H9 (cell line): Measurements from ENCODE around the gene ABCA4. TPM values are rescaled to one million over a fixed set of nuclear protein-coding genes. Genes with fewer than 3 reads are reported as not detected.
"Not testable (repeated sequence)": the region's sequence is repeated elsewhere in the genome, so short reads cannot be mapped to it uniquely, and the experiment has no call there.

Source experiments
- DNase-seq: peaks from one replicate; pipeline ENCODE4 v3.0.0-alpha.2; 2017
- H2AFZ ChIP-seq: one replicate; pipeline ENCODE4 v1.6.1; 2013; ENCODE audit warnings: mild to moderate bottlenecking, low read length, control low read depth, moderate library complexity
- H2AK5ac ChIP-seq: 2 replicates; pipeline ENCODE4 v1.6.1; 2013; ENCODE audit warnings: low read length, control low read depth, mixed read lengths; ENCODE audit not compliant: insufficient read length
- H2BK120ac ChIP-seq: one replicate; pipeline ENCODE4 v1.6.1; 2013; ENCODE audit warnings: low read depth, mild to moderate bottlenecking, low read length, control low read depth, inconsistent platforms; ENCODE audit not compliant: poor library complexity, severe bottlenecking
- H2BK12ac ChIP-seq: 2 replicates; pipeline ENCODE4 v1.6.1; 2013; ENCODE audit warnings: low read length, control low read depth, mixed read lengths, low read depth; ENCODE audit not compliant: insufficient read length
- H2BK15ac ChIP-seq: 2 replicates; pipeline ENCODE4 v1.6.1; 2013; ENCODE audit warnings: low read depth, low read length, control low read depth
- H2BK20ac ChIP-seq: one replicate; pipeline ENCODE4 v1.6.1; 2013; ENCODE audit warnings: low read depth, mild to moderate bottlenecking, low read length, control low read depth, inconsistent platforms; ENCODE audit not compliant: poor library complexity, severe bottlenecking
- H2BK5ac ChIP-seq: 2 replicates; pipeline ENCODE4 v1.6.1; 2013; ENCODE audit warnings: low read length, control low read depth, mixed read lengths; ENCODE audit not compliant: insufficient read length
- H3K14ac ChIP-seq: 2 replicates; pipeline ENCODE4 v1.6.1; 2013; ENCODE audit warnings: low read length, control low read depth; ENCODE audit not compliant: insufficient read depth
- H3K18ac ChIP-seq: 2 replicates; pipeline ENCODE4 v1.6.1; 2013; ENCODE audit warnings: low read depth, mild to moderate bottlenecking, mixed read lengths, low read length, control low read depth; ENCODE audit not compliant: insufficient read length
- H3K23ac ChIP-seq: 2 replicates; pipeline ENCODE4 v1.6.1; 2013; ENCODE audit warnings: low read length, control low read depth, mixed read lengths, low read depth; ENCODE audit not compliant: insufficient read length
- H3K23me2 ChIP-seq: 2 replicates; pipeline ENCODE4 v1.6.1; 2013; ENCODE audit warnings: low read depth, mild to moderate bottlenecking, mixed read lengths, low read length, control low read depth; ENCODE audit not compliant: insufficient read length, poor library complexity, severe bottlenecking
- H3K27ac ChIP-seq: 2 replicates; pipeline ENCODE4 v1.5.1; 2013; ENCODE audit warnings: low read length, control low read depth, mixed read lengths, low read depth; ENCODE audit not compliant: insufficient read length
- H3K27me3 ChIP-seq: 2 replicates; pipeline ENCODE4 v1.6.1; 2013; ENCODE audit warnings: low read length, control low read depth, inconsistent platforms; ENCODE audit not compliant: insufficient read depth
- H3K4ac ChIP-seq: 2 replicates; pipeline ENCODE4 v1.6.1; 2013; ENCODE audit warnings: low read depth, mild to moderate bottlenecking, control low read depth, inconsistent platforms, low read length, moderate library complexity
- H3K4me1 ChIP-seq: 2 replicates; pipeline ENCODE4 v1.6.1; 2013; ENCODE audit warnings: low read length, control low read depth, inconsistent platforms; ENCODE audit not compliant: insufficient read depth
- H3K4me2 ChIP-seq: 2 replicates; pipeline ENCODE4 v1.6.1; 2013; ENCODE audit warnings: low read length, control low read depth, mixed read lengths; ENCODE audit not compliant: insufficient read length, insufficient read depth
- H3K56ac ChIP-seq: 2 replicates; pipeline ENCODE4 v1.6.1; 2013; ENCODE audit warnings: low read depth, mild to moderate bottlenecking, mixed read lengths, low read length, control low read depth; ENCODE audit not compliant: insufficient read length
- H3K79me1 ChIP-seq: 2 replicates; pipeline ENCODE4 v1.6.1; 2013; ENCODE audit warnings: low read depth, mild to moderate bottlenecking, moderate library complexity, low read length, control low read depth, inconsistent platforms; ENCODE audit not compliant: insufficient read depth, poor library complexity, severe bottlenecking
- H3K79me2 ChIP-seq: 2 replicates; pipeline ENCODE4 v1.6.1; 2013; ENCODE audit warnings: low read length, control low read depth, inconsistent platforms; ENCODE audit not compliant: insufficient read depth
- H3K9ac ChIP-seq: 2 replicates; pipeline ENCODE4 v1.6.1; 2013; ENCODE audit warnings: low read length, control low read depth, mixed read lengths; ENCODE audit not compliant: insufficient read length; ENCODE audit errors: extremely low read depth
- H3K9me3 ChIP-seq: one replicate; pipeline ENCODE4 v1.6.1; 2013; ENCODE audit warnings: low read depth, low read length, inconsistent platforms; ENCODE audit not compliant: control insufficient read depth
- H3T11ph ChIP-seq: one replicate; pipeline ENCODE4 v1.6.1; 2013; ENCODE audit warnings: mild to moderate bottlenecking, low read length, control low read depth, inconsistent platforms
- H4K20me1 ChIP-seq: one replicate; pipeline ENCODE4 v1.6.1; 2013; ENCODE audit not compliant: control insufficient read depth, insufficient read length, insufficient read depth
- H4K5ac ChIP-seq: 2 replicates; pipeline ENCODE4 v1.6.1; 2013; ENCODE audit warnings: low read depth, mild to moderate bottlenecking, mixed read lengths, low read length, control low read depth; ENCODE audit not compliant: insufficient read length
- H4K8ac ChIP-seq: replicated peaks from 2 replicates; pipeline ENCODE4 v1.6.1; 2013; ENCODE audit warnings: low read length, control low read depth, mixed read lengths, low read depth; ENCODE audit not compliant: insufficient read length
- H4K91ac ChIP-seq: 2 replicates; pipeline ENCODE4 v1.6.1; 2013; ENCODE audit warnings: low read depth, mild to moderate bottlenecking, moderate library complexity, mixed read lengths, low read length, control low read depth; ENCODE audit not compliant: insufficient read length
- H3K27ac Mint-ChIP-seq, 3 experiments: 2 replicates in 2 of 3; 3 replicates in 1 of 3; pipeline ENCODE4 v1.8.0; 2020 to 2021; ENCODE audit warnings: mixed read lengths in 3 of 3, mild to moderate bottlenecking in 1 of 3, moderate library complexity in 1 of 3
- H3K27me3 Mint-ChIP-seq: 2 replicates; pipeline ENCODE4 v1.8.0; 2021; ENCODE audit warnings: low read depth, mild to moderate bottlenecking, moderate library complexity, mixed read lengths
- H3K36me3 Mint-ChIP-seq, 3 experiments: 2 replicates in 2 of 3; 3 replicates in 1 of 3; pipeline ENCODE4 v1.8.0; 2020 to 2021; ENCODE audit warnings: low read depth in 3 of 3, mixed read lengths in 3 of 3; ENCODE audit not compliant: insufficient read depth in 1 of 3
- H3K4me1 Mint-ChIP-seq, 2 experiments: 2 replicates each; pipeline ENCODE4 v1.8.0; 2020; ENCODE audit warnings: mixed read lengths in 2 of 2
- H3K4me3 Mint-ChIP-seq, 2 experiments: 2 replicates in 1 of 2; 3 replicates in 1 of 2; pipeline ENCODE4 v1.8.0; 2020 to 2021; ENCODE audit warnings: mild to moderate bottlenecking in 2 of 2, mixed read lengths in 2 of 2, moderate library complexity in 1 of 2
- H3K9me3 Mint-ChIP-seq, 2 experiments: 2 replicates in 1 of 2; 3 replicates in 1 of 2; pipeline ENCODE4 v1.8.0; 2020; ENCODE audit warnings: mild to moderate bottlenecking in 2 of 2, mixed read lengths in 2 of 2, moderate library complexity in 1 of 2
- WGBS: extraction: QIAGEN DNeasy Blood & Tissue Kit; methylation state at CpG from one replicate; pipeline ENCODE4 v1.1.7; 2013; ENCODE audit warnings: missing lambda C conversion rate, low lambda C conversion rate, mixed read lengths; ENCODE audit not compliant: insufficient read length; ENCODE audit errors: extremely low coverage; 5-methylcytosine and 5-hydroxymethylcytosine counted together
- total RNA-seq: library from RNA; stranded (reverse); gene quantifications from 2 replicates; pipeline ENCODE4 v1.2.1, GENCODE V29; 2021
- TF ChIP-seq, protein P1 (sequence below): fragments of 200-600 bp; sonication (generic); conservative IDR thresholded peaks from 3 replicates; pipeline ENCODE4 v1.8.0; 2021; ENCODE audit warnings: antibody characterized with exemption, mild to moderate bottlenecking

ABCA4 gene
- total RNA-seq, 1 experiment from 2014 or later: not detected

GRCh38 chr1:93991271-93991670, 129.7 kb downstream of the ABCA4 start:
- Histone ChIP-seq H2BK20ac (no peak overlapping the region), H2AFZ (no peak overlapping the region), H3K23me2 (no peaks in the 10 kb centered on the region), H3K79me2 (no peaks in the 10 kb centered on the region), H3K27me3 (no peaks in the 10 kb centered on the region), H2BK15ac (no peak overlapping the region), H3K14ac (no peak overlapping the region), H3T11ph (no peak overlapping the region), H2BK120ac (no peak overlapping the region), H3K4me1 (no peaks in the 10 kb centered on the region), H2BK12ac (no peak overlapping the region), H4K5ac (no peak overlapping the region), H3K79me1 (no peaks in the 10 kb centered on the region), H3K9ac (no peak overlapping the region), H3K23ac (no peak overlapping the region), H3K56ac (no peak overlapping the region), H3K4me2 (no peak overlapping the region), H2BK5ac (no peak overlapping the region), H3K18ac (no peak overlapping the region), H3K4ac (no peak overlapping the region), H4K91ac (no peak overlapping the region), H4K20me1 (no peaks in the 10 kb centered on the region), H3K27ac (no peak overlapping the region), H3K9me3 (no peaks in the 10 kb centered on the region), H4K8ac (no peak overlapping the region), H2AK5ac (no peak overlapping the region)
- no peak for DNase-seq
- Mint-ChIP-seq H3K4me3 (no peak overlapping the region), H3K4me1 (no peaks in the 10 kb centered on the region; a peak in 2 of 4 replicates), H3K27ac (no peak overlapping the region), H3K27me3 (0 out of 2 replicates have a peak, but pooled peaks cover 2% of the 10 kb centered on the region), H3K9me3 (no peaks in the 10 kb centered on the region), H3K36me3 (no peaks in the 10 kb centered on the region)
- TF ChIP-seq, protein P1, sequence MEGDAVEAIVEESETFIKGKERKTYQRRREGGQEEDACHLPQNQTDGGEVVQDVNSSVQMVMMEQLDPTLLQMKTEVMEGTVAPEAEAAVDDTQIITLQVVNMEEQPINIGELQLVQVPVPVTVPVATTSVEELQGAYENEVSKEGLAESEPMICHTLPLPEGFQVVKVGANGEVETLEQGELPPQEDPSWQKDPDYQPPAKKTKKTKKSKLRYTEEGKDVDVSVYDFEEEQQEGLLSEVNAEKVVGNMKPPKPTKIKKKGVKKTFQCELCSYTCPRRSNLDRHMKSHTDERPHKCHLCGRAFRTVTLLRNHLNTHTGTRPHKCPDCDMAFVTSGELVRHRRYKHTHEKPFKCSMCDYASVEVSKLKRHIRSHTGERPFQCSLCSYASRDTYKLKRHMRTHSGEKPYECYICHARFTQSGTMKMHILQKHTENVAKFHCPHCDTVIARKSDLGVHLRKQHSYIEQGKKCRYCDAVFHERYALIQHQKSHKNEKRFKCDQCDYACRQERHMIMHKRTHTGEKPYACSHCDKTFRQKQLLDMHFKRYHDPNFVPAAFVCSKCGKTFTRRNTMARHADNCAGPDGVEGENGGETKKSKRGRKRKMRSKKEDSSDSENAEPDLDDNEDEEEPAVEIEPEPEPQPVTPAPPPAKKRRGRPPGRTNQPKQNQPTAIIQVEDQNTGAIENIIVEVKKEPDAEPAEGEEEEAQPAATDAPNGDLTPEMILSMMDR: no peak
- WGBS: no CpG with 5 or more reads among the region's 4 CpGs

DNA sequence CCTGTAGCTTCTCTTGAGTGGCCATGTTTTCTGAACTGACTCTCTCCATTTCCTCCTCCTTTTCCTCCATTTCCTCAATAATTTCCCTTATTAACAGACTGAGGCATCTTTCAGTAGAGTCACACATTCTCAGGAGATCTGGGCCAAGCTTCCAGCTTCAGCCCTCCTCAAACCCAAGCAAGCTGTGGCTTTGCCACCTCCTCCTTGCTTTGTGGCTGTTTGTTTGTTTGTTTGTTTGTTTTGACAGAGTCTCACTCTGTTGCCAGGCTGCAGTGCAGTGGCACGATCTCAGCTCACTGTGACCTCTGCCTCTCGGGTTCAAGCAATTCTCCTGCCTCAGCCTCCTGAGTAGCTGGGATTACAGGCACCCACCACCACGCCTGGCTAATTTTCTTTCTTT, 130.5 kb downstream of the ABCA4 start:
- H3K79me1 ChIP-seq, H2BK120ac ChIP-seq, H3K9ac ChIP-seq, H3K56ac ChIP-seq, H3K9me3 Mint-ChIP-seq, H3K4me3 Mint-ChIP-seq, H3K27me3 ChIP-seq, H3K18ac ChIP-seq, H3K4ac ChIP-seq, H2AFZ ChIP-seq, H3K9me3 ChIP-seq, H3K27ac ChIP-seq, H3K4me1 Mint-ChIP-seq, H4K20me1 ChIP-seq, H2AK5ac ChIP-seq, H2BK5ac ChIP-seq, H3K23ac ChIP-seq, H3K4me2 ChIP-seq, H4K8ac ChIP-seq, H3K14ac ChIP-seq, H3K23me2 ChIP-seq, H2BK15ac ChIP-seq, H3K27me3 Mint-ChIP-seq, H3K36me3 Mint-ChIP-seq, H2BK20ac ChIP-seq, H3K79me2 ChIP-seq, H3K4me1 ChIP-seq, H3T11ph ChIP-seq, H4K5ac ChIP-seq, H4K91ac ChIP-seq, DNase-seq, H2BK12ac ChIP-seq: not testable (repeated sequence)
- no CpG with 5 or more reads among the region's 3 CpGs for WGBS
- H3K27ac Mint-ChIP-seq: peak overlapping the region in 1 of 3 experiments; percentile 29; a peak in 1 of 7 replicates
